NCI-H510A treated with DMSO at 0.1 percent for 48 hours (cell line): Measurements from ENCODE around the gene BCAP31.
"Not testable (repeated sequence)": the region's sequence is repeated elsewhere in the genome, so short reads cannot be mapped to it uniquely, and the experiment has no call there.

Experiments
- DNase-seq: peaks from one replicate; lab custom pipeline; 2025; lab: John Stamatoyannopoulos, UW

BCAP31 gene

GRCh38 chrX:153733651-153734240, 9.6 kb upstream of the BCAP31 start:
- no peak for DNase-seq

DNA sequence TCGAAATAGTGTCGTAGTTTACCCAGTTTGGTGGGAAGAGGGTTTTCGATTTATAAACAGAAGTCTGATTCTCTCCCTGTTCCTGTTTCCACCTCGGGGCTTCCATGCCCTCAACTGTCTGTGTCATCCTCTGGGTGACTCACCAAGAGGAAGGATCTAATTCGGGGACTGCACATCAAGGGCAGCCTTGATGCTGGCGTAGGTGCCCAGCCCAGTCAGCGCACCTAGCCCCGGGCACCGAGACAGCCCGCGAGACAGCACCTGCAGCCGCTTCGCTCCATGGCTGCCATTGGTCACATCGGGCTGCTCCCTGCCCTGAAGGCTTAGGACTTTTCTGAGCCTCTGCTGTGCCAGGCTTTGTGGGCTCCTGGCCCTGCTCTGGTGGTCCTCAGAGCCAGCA, 8.2 kb upstream of the BCAP31 start:
- no peak for DNase-seq

- no peak for DNase-seq
These were observed 7.6 kb upstream of the BCAP31 start for GRCh38 chrX:153731845-153732215.

DNA sequence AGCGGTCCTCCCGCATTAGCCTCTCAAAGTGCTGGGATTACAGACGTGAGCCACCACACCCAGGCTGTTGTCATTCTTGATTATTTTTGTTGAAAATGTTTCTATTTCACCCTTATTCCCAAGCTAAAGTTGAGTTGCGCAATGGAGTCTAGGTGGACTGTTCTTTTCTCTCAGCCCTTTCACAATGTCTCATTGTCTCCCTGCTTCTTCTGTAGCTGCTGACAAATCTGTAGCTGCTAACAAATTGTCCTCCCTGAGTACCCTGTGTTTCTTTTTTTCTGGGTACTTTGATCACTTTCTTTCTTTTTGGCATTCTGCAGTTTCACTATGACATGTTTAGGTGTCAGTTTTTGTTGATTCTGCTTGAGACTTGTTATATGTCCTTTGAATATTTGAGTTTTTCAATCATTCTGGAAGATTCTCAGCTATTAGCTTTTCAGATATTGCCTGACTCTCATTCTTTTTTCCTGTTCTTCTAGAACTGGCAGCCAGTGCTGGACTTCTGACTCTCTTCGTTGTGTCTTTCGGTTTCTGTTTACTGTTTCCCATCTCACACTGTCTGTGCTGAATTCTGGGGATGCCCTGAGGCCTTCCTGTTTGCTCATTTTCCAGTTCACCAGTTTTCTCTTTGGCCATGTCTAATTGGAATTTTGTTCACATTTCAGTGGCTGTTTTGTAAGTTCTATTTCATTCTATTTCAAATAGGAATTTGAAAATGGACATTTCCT, 7.1 kb upstream of the BCAP31 start:
- no peak for DNase-seq

DNA sequence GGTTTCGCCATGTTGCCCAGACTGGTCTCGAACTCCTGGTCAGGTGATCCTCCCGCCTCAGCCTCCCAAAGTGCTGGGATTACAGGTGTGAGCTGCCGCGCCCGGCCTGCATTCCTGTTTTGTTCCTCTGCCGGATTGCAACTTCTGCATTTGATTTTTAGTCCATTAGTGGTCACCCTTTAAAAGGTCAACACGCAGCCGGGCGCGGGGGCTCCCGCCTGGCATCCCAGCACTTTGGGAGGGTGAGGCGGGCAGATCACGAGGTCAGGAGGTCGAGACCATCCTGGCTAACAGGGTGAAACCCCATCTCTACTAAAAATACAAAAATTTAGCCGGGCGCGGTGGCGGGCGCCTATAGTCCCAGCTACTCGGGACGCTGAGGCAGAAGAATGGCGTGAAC, 5.9 kb upstream of the BCAP31 start:
- not testable (repeated sequence) for DNase-seq

GRCh38 chrX:153728951-153729631, 4.9 kb upstream of the BCAP31 start:
- no peak for DNase-seq

- DNase-seq: no peak
These were observed 3.9 kb upstream of the BCAP31 start for GRCh38 chrX:153728095-153728494.

- no peak for DNase-seq
These were observed 3.1 kb upstream of the BCAP31 start for GRCh38 chrX:153727123-153727931.

GRCh38 chrX:153726286-153727122, 2.3 kb upstream of the BCAP31 start:
- no peak for DNase-seq

DNA sequence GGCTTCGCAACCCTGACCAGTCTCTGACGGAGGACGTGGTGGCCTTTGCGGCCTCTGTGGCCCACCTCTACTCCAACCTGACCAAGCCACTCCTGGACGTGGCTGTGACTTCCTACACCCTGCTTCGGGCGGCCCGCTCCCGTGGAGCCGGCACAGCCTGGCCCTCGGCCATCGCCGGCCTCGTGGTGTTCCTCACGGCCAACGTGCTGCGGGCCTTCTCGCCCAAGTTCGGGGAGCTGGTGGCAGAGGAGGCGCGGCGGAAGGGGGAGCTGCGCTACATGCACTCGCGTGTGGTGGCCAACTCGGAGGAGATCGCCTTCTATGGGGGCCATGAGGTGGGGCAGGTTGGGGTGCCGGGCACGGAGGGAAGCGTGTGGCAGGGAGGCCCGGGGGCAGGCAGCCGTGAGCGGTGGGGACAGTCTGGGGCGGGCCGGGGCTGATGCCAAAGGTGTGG, 1.7 kb upstream of the BCAP31 start:
- no peak for DNase-seq

DNA sequence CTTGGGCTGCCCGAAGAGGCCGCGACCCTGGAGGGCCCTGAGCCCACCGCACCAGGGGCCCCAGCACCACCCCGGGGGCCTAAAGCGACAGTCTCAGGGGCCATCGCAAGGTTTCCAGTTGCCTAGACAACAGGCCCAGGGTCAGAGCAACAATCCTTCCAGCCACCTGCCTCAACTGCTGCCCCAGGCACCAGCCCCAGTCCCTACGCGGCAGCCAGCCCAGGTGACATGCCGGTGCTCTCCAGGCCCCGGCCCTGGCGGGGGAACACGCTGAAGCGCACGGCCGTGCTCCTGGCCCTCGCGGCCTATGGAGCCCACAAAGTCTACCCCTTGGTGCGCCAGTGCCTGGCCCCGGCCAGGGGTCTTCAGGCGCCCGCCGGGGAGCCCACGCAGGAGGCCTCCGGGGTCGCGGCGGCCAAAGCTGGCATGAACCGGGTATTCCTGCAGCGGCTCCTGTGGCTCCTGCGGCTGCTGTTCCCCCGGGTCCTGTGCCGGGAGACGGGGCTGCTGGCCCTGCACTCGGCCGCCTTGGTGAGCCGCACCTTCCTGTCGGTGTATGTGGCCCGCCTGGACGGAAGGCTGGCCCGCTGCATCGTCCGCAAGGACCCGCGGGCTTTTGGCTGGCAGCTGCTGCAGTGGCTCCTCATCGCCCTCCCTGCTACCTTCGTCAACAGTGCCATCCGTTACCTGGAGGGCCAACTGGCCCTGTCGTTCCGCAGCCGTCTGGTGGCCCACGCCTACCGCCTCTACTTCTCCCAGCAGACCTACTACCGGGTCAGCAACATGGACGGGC, 1.0 kb upstream of the BCAP31 start:
- peak; percentile 4 for DNase-seq

GRCh38 chrX:153723351-153724251, 586 bp downstream of the BCAP31 start:
- peak; percentile 12 for DNase-seq

GRCh38 chrX:153722704-153723350, 1.4 kb downstream of the BCAP31 start:
- DNase-seq: no peak

DNA sequence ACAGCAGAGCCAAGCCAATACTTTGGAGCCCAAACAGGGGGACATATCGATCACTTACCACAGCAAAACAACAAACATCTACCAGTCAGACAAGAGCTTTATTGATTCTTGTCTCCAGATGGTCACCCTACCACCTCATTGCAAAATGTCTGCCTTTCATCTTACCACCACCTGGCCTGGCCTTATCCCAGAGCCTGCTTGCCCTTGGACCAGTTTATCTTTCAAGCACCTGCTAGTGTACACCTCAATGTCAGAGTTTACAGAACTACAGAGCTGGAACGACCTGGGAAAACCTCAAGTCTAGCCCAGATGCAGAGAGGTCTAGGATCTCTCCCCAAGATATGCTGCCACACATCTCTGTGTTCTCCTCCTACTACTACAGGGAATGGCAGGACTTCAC, 4.5 kb downstream of the BCAP31 start:
- DNase-seq: no peak

DNA sequence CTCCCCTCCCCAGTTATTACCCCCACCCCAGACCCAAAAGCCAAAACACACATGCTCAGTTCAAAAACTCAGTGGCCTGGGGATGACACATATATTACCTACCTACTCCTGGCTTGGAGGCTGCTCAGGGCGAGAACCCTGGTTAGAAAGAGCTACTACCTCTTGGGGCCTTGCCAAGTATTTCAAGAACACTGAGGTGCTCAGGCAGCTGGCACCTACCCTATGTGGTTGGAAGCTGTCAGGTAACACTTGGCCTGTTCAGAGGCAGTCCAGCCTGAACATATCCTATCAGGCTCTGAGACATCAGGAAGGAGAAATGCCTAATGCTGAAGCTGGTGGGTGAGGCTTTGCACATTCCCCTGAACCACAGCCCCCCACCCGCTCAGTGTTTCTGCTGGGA, 4.9 kb downstream of the BCAP31 start:
- DNase-seq: no peak

DNA sequence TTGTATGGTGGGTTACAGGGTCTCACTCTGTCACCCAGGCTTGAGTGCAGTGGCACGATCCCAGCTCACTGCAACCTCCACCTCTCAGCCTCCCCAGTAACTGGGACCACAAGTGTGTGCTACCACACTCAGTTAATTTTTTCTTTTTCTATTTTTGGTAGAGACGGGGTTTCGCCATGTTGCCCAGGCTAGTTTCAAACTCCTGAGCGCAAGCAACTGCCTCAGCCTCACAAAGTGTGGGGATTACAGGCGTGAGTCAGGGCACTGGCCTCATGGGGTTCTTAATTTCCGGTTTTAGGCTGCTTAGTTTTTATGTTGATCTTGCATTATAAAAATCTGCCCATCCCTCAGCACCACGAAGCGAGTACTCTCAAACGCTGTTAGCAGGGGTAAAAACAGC, 6.7 kb downstream of the BCAP31 start:
- DNase-seq: no peak

- no peak for DNase-seq
These were observed 9.9 kb downstream of the BCAP31 start for GRCh38 chrX:153714256-153714655.

- no peak for DNase-seq
These were observed 14.2 kb downstream of the BCAP31 start for GRCh38 chrX:153709726-153710674.
